Trophoblast cell (in vitro differentiated cells and primary cell): ENCODE measurements around the gene NTPCR.

Experiments
- DNase-seq, 2 donors: peaks; one replicate each; pipeline ENCODE4 v3.0.0-alpha.2; 2016
- H2AFZ ChIP-seq: 2 replicates; pipeline ENCODE4 v1.6.1; 2013; ENCODE audit warnings: low read length, moderate library complexity, mild to moderate bottlenecking; ENCODE audit not compliant: insufficient read depth, poor library complexity
- H2AK5ac ChIP-seq: 2 replicates; pipeline ENCODE4 v1.6.1; 2013; ENCODE audit warnings: mild to moderate bottlenecking, low read length
- H2BK120ac ChIP-seq: 2 replicates; pipeline ENCODE4 v1.6.1; 2013; ENCODE audit warnings: low read length, mild to moderate bottlenecking, moderate library complexity; ENCODE audit not compliant: insufficient read depth, poor library complexity
- H2BK12ac ChIP-seq: 2 replicates; pipeline ENCODE4 v1.6.1; 2013; ENCODE audit warnings: mild to moderate bottlenecking, low read length, moderate library complexity
- H2BK5ac ChIP-seq: 2 replicates; pipeline ENCODE4 v1.6.1; 2013; ENCODE audit warnings: low read length, low read depth, moderate library complexity, mild to moderate bottlenecking; ENCODE audit not compliant: poor library complexity
- H3K14ac ChIP-seq: 2 replicates; pipeline ENCODE4 v1.6.1; 2013; ENCODE audit warnings: mild to moderate bottlenecking, low read length
- H3K18ac ChIP-seq: 2 replicates; pipeline ENCODE4 v1.6.1; 2013; ENCODE audit warnings: mild to moderate bottlenecking, low read length
- H3K23ac ChIP-seq: 2 replicates; pipeline ENCODE4 v1.6.1; 2013; ENCODE audit warnings: low read length
- H3K27ac ChIP-seq: 2 replicates; pipeline ENCODE4 v1.5.1; 2013; ENCODE audit warnings: low read depth, mild to moderate bottlenecking, inconsistent platforms, low read length, moderate library complexity
- H3K27me3 ChIP-seq: 2 replicates; pipeline ENCODE4 v1.6.1; 2013; ENCODE audit warnings: inconsistent platforms, mild to moderate bottlenecking, low read length, moderate library complexity; ENCODE audit not compliant: insufficient read depth
- H3K36me3 ChIP-seq, 2 experiments: 1 replicate in 1 of 2; 2 replicates in 1 of 2; pipeline ENCODE4 v1.6.1; 2013; ENCODE audit warnings: low read length in 2 of 2, mild to moderate bottlenecking in 2 of 2, moderate library complexity in 1 of 2; ENCODE audit not compliant: insufficient read depth in 2 of 2, control insufficient read depth in 1 of 2
- H3K4ac ChIP-seq: 2 replicates; pipeline ENCODE4 v1.6.1; 2013; ENCODE audit warnings: low read depth, mild to moderate bottlenecking, low read length, moderate library complexity
- H3K4me1 ChIP-seq, 2 experiments: 1 replicate in 1 of 2; 2 replicates in 1 of 2; pipeline ENCODE4 v1.6.1; 2013; ENCODE audit warnings: low read length in 2 of 2, mild to moderate bottlenecking in 2 of 2, moderate library complexity in 1 of 2; ENCODE audit not compliant: insufficient read depth in 2 of 2, control insufficient read depth in 1 of 2
- H3K4me2 ChIP-seq: 2 replicates; pipeline ENCODE4 v1.6.1; 2013; ENCODE audit warnings: inconsistent platforms, mild to moderate bottlenecking, low read length, moderate library complexity
- H3K4me3 ChIP-seq: 2 replicates; pipeline ENCODE4 v1.5.1; 2013; ENCODE audit warnings: mild to moderate bottlenecking, low read depth, low read length, inconsistent platforms
- H3K79me1 ChIP-seq: one replicate; pipeline ENCODE4 v1.6.1; 2013; ENCODE audit warnings: low read length
- H3K79me2 ChIP-seq: 2 replicates; pipeline ENCODE4 v1.6.1; 2013; ENCODE audit warnings: low read length, mild to moderate bottlenecking; ENCODE audit not compliant: control insufficient read depth, insufficient read depth, poor library complexity
- H3K9ac ChIP-seq: 2 replicates; pipeline ENCODE4 v1.6.1; 2013; ENCODE audit warnings: mild to moderate bottlenecking, low read length
- H3K9me3 ChIP-seq: 2 replicates; pipeline ENCODE4 v1.6.1; 2013; ENCODE audit warnings: low read depth, mild to moderate bottlenecking, control low read depth, inconsistent platforms, low read length; ENCODE audit not compliant: insufficient read depth
- H4K12ac ChIP-seq: 2 replicates; pipeline ENCODE4 v1.6.1; 2013; ENCODE audit warnings: low read depth, mild to moderate bottlenecking, low read length, moderate library complexity
- H4K8ac ChIP-seq: 2 replicates; pipeline ENCODE4 v1.6.1; 2013; ENCODE audit warnings: low read depth, mild to moderate bottlenecking, low read length, moderate library complexity
- H4K91ac ChIP-seq: one replicate; pipeline ENCODE4 v1.6.1; 2013; ENCODE audit warnings: low read depth, mild to moderate bottlenecking, low read length, moderate library complexity
- WGBS: extraction: QIAGEN DNeasy Blood & Tissue Kit; methylation state at CpG from one replicate; pipeline ENCODE4 v1.1.7; 2013; ENCODE audit warnings: missing lambda C conversion rate; ENCODE audit not compliant: insufficient read length, insufficient coverage; ENCODE audit errors: extremely low coverage; 5-methylcytosine and 5-hydroxymethylcytosine counted together

Gene NTPCR

DNA sequence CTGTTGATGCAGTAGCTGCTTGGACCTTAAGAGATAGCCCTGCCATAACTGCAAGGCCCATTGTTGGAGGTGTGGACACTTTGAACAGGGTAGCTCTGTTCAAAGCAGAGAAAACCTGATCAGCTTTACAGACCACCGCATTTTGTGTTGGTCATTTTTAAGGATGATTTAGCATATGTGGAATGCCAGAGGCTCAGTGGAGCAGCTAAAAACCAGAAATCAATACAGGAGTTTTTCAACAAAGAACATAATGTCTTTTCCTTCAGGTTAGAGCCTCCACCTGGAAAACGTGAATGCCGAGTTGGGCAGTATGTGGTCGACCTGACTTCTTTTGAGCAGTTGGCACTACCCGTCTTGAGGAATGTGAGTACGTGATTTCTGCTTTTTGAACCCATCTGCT is 5.7 kb downstream of the NTPCR start:
- no peak for DNase-seq
- Histone ChIP-seq H2BK12ac (peak overlapping the region; percentile 59), H3K14ac (no peak overlapping the region), H2AK5ac (no peak overlapping the region), H3K27me3 (no peaks in the 10 kb centered on the region), H3K9ac (no peak overlapping the region), H3K4me3 (no peak overlapping the region), H3K23ac (no peak overlapping the region), H3K27ac (no peak overlapping the region), H3K9me3 (peaks cover 3% of the 10 kb centered on the region), H4K8ac (no peak overlapping the region), H3K79me1 (peaks cover 4% of the 10 kb centered on the region), H2BK5ac (no peak overlapping the region), H3K18ac (no peak overlapping the region), H3K4ac (no peak overlapping the region), H4K12ac (no peak overlapping the region), H3K79me2 (peaks cover 2% of the 10 kb centered on the region), H2BK120ac (no peak overlapping the region), H4K91ac (no peak overlapping the region), H3K36me3 (peaks cover 6 to 11% of the 10 kb centered on the region in 2 experiments), H2AFZ (no peak overlapping the region), H3K4me1 (peaks cover 6% of the 10 kb centered on the region in 2 experiments), H3K4me2 (no peak overlapping the region)
- no CpG with 5 or more reads among the region's 6 CpGs for WGBS

DNA sequence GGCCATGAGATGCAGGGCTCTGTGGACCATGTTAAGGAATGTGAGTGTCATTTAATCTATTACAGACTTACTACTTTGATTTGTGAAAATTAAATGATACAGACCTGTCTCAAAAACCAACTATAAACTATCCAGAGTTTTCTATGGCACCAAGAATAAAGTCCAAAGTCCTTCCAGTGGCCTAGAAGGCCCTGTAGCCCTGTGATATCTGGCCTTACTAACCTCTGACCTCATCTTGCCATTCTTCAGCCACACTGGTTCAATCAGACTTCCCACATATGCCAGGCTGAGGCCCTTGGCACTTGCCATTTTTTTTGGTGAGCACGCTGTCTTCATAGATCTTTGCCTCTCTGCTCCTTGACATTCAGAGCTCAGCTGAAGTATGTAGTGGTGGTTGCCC is 7.7 kb downstream of the NTPCR start:
- Histone ChIP-seq H3K4me1 (peaks cover 0 to under 1% of the 10 kb centered on the region in 2 experiments), H3K4ac (no peak overlapping the region), H4K91ac (no peak overlapping the region), H3K27ac (no peak overlapping the region), H3K9ac (no peak overlapping the region), H3K9me3 (peaks cover 3% of the 10 kb centered on the region), H2BK5ac (no peak overlapping the region), H2BK120ac (no peak overlapping the region), H4K8ac (no peak overlapping the region), H3K23ac (no peak overlapping the region), H2BK12ac (no peak overlapping the region), H3K27me3 (no peaks in the 10 kb centered on the region), H2AFZ (no peak overlapping the region), H3K14ac (no peak overlapping the region), H3K18ac (no peak overlapping the region), H3K79me2 (no peaks in the 10 kb centered on the region), H2AK5ac (no peak overlapping the region), H3K79me1 (peaks cover 1% of the 10 kb centered on the region), H3K36me3 (peaks cover 6 to 11% of the 10 kb centered on the region in 2 experiments), H3K4me3 (no peak overlapping the region), H4K12ac (no peak overlapping the region), H3K4me2 (no peak overlapping the region)
- no peak for DNase-seq
- no CpG with 5 or more reads among the region's 1 CpG for WGBS

DNA sequence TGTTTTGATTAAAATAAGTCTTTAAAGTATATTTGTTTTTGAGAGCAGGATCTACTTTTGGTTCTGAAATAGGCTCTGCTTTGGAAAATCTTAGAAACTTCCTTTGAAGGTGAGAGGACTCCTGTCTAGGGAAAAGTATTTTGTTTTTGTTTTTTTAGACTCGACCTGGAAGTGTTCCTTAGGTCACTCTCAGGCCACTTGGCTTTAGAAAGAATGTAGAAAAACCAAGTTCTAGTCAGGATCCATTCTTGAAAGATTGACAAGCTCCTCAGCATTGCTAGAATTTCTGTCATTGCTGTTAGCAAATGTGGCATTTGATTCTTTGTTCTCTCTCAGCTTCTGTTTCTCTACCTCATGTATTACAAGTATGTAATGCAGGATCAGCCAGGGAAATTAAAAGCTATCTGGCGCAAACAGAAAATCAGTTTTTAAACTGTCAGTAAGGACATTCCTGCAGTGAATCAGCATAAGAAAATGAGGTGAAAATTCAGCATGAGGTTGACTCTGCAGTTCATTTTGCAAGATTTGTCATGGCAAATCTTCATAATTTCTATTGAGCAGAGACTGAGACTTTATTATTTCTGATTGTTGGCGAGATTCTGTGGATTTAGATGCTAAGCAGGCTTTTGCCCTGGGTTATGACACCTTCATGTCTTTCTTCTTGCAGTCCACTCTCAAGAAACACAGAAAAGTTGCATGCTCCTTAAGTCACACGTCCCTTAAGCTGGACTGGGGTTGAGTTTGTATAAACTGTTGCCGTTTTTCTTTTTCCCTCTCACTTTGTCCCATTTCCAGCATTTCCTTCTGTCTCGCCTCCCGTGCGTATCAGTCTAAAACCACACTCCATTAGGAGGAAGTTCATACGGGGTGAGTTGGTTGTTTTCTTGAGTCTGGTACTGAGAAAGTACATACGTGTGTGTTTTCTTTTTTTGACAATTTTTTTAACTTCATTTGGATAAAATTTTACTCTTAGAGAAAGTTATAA is 12.6 kb downstream of the NTPCR start:
- Histone ChIP-seq H3K18ac (no peak overlapping the region), H2AK5ac (no peak overlapping the region), H2BK12ac (no peak overlapping the region), H3K27me3 (no peaks in the 10 kb centered on the region), H3K4me3 (no peak overlapping the region), H2AFZ (no peak overlapping the region), H4K91ac (no peak overlapping the region), H3K36me3 (peaks cover 5 to 8% of the 10 kb centered on the region in 2 experiments), H3K4ac (no peak overlapping the region), H3K14ac (no peak overlapping the region), H4K12ac (no peak overlapping the region), H3K79me2 (no peaks in the 10 kb centered on the region), H2BK5ac (no peak overlapping the region), H3K9me3 (peaks cover 2% of the 10 kb centered on the region), H3K4me1 (peaks cover 0 to 7% of the 10 kb centered on the region in 2 experiments), H3K79me1 (peaks cover 5% of the 10 kb centered on the region), H3K9ac (no peak overlapping the region), H3K27ac (peak overlapping the region; percentile 52), H3K23ac (no peak overlapping the region), H4K8ac (no peak overlapping the region), H2BK120ac (no peak overlapping the region), H3K4me2 (peak overlapping the region; percentile 18)
- DNase-seq = peak; percentile 46 to 90
- WGBS = no CpG with 5 or more reads among the region's 10 CpGs

GRCh38 chr1:232964601-232965000 is 14.2 kb downstream of the NTPCR start:
- peaks cover 5% of the 10 kb centered on the region for H3K79me1 ChIP-seq
- no peak overlapping the region for H4K8ac ChIP-seq

More at GRCh38 chr1:232964601-232965000, 14.2 kb downstream of the NTPCR start:
- no peak overlapping the region for H3K14ac ChIP-seq
- peaks cover 0 to 7% of the 10 kb centered on the region in 2 experiments for H3K4me1 ChIP-seq
- no peak overlapping the region for H2BK120ac ChIP-seq
- H3K79me2 ChIP-seq = no peaks in the 10 kb centered on the region
- H4K12ac ChIP-seq = no peak overlapping the region
- H3K4ac ChIP-seq = no peak overlapping the region
- H3K18ac ChIP-seq = no peak overlapping the region
- H3K27me3 ChIP-seq = no peaks in the 10 kb centered on the region
- H2AK5ac ChIP-seq = no peak overlapping the region
- DNase-seq = no peak
- no CpG with 5 or more reads among the region's 4 CpGs for WGBS
- H3K36me3 ChIP-seq = peaks cover 0 to 4% of the 10 kb centered on the region in 2 experiments
- H2BK12ac ChIP-seq = no peak overlapping the region
- H3K27ac ChIP-seq = no peak overlapping the region
- H3K4me3 ChIP-seq = no peak overlapping the region
- no peak overlapping the region for H4K91ac ChIP-seq
- H3K9me3 ChIP-seq = no peaks in the 10 kb centered on the region
- no peak overlapping the region for H3K23ac ChIP-seq
- H2AFZ ChIP-seq = no peak overlapping the region
- H2BK5ac ChIP-seq = no peak overlapping the region
- no peak overlapping the region for H3K4me2 ChIP-seq
- H3K9ac ChIP-seq = no peak overlapping the region
